Loucy (cell line): ENCODE results near the gene TEAD1.

ENCODE experiments used
- CTCF ChIP-seq: fragments of 200-600 bp; sonication (generic); conservative IDR thresholded peaks from 2 replicates; pipeline ENCODE4 v1.5.1; 2014; ENCODE audit warnings: mild to moderate bottlenecking, antibody characterized with exemption, low read length
- EZH2phosphoT487 ChIP-seq: fragments of 200-600 bp; IDR thresholded peaks from 2 replicates; pipeline ENCODE4 v1.6.1; 2018; ENCODE audit warnings: antibody characterized with exemption, mild to moderate bottlenecking, moderate library complexity, borderline replicate concordance

- no peak for TF ChIP-seq CTCF
- TF ChIP-seq EZH2phosphoT487, result no peak
Measured at GRCh38 chr11:12793506-12793905, 119.3 kb downstream of the TEAD1 start.
